NCI-H2029 (cell line): ENCODE data around the gene CLDN34.

Source experiments
- DNase-seq: peaks from one replicate; lab custom pipeline; 2025; lab: John Stamatoyannopoulos, UW

The CLDN34 gene

GRCh38 chrX:10016519-10017132 lies 49.5 kb downstream of the CLDN34 start:
- no peak for DNase-seq

- DNase-seq = no peak
These were observed 50.7 kb downstream of the CLDN34 start for GRCh38 chrX:10017872-10018271.
